GM03348 (cell line): ENCODE data around the gene PCK1.

Experiments used
- DNase-seq: peaks from one replicate; pipeline ENCODE4 v3.0.0; 2012; ENCODE audit warnings: low spot score

PCK1 gene

DNA sequence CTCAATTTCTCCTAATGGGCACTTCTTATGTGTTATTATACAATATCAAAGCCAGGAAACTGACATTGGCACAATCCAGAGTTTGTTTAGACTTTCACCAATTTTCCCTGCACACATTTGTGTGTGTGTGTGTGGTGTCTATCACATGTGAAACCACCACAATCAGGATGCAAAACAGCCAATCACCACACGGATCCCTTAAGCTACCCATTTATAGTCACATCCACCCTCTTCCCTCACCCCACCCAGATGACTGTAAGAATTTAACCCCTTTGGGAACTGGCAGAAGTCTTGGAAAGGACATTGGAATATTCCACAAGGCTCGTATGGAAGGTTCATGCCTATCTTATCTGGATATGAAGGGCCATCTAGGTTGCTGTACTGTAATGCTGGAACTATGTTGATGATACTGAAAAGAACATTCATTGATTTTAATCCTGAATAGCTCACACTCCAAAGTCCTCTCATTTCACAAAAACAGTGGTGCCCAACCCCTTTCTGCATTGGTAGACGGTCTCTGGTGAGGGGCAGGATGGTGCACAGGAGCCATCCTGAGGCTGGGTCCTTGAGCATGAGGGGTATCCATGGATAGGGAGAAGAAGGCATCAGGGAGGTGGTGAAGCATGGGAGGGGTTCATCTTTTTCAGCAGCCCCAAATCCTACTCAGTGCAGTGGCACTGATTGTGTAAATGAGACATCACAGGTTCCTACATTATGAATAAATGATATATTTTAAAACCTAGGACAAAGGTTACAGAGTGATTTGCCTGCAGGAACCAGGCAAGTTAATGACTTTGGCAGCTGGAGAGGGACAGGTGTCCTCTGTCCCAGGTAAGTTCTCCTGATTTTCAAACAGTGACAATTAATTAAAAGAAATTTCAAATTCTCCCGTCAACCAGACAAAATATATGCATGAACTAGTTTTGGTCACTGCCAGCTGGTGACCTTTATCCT, 23.9 kb upstream of the PCK1 start:
- no peak for DNase-seq

- no peak for DNase-seq
Observed at GRCh38 chr20:57537822-57538221, 23.1 kb upstream of the PCK1 start.

- DNase-seq = no peak
Observed at GRCh38 chr20:57539889-57540288, 21.0 kb upstream of the PCK1 start.

GRCh38 chr20:57540890-57541580, 19.9 kb upstream of the PCK1 start:
- DNase-seq = no peak

DNA sequence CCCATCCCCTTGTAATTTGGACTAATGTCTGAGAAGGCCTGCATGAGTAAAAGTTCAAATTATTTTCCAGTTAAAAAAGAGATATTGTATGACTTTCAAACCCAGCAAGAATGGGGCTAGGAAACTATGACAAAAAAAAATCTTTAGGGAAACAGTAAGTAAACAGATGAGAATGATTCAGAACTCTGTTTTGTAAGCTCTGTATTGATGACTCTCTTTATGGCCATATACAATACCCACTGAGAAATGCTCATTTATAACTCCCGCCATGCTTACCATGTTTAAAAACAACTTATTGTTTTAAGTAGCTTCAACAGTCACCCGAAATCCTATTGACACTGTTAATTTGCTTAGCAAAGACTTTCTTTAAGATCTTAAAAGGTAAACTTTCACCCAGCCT, 17.2 kb upstream of the PCK1 start:
- DNase-seq = no peak

DNA sequence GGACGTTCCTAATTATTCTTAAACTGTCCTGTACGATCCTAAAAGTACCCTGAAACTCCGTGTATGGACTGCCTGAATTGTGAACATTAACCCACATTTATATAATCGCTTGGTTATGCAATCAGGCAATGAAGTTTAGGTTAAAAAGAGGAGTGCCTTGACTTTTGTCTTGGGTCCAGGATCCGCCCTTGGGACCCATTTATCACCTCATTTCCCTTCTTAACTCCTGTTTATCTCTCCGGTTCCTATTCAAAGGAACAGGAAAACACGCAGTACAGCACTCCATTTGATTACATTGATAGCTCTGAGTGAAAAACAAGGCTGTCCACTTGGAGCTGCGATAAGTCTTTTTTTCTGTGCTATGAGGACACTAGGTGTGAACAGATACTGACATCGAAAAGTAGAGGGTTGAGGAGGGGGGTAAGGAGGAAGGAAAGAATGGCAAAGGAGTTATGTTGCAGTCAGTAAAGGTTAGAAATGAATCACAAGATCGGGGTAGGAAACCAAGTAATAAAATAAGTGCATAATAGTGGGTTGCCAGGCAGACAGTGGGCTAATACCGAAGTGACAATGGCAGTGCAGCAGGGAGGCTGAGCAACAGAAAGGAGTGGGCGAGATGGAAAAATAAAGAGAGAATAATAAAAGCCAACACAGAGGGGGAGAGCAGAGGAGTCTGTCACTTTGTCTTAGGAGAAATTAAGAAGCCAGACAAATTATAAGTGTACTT, 15.9 kb upstream of the PCK1 start:
- no peak for DNase-seq

DNA sequence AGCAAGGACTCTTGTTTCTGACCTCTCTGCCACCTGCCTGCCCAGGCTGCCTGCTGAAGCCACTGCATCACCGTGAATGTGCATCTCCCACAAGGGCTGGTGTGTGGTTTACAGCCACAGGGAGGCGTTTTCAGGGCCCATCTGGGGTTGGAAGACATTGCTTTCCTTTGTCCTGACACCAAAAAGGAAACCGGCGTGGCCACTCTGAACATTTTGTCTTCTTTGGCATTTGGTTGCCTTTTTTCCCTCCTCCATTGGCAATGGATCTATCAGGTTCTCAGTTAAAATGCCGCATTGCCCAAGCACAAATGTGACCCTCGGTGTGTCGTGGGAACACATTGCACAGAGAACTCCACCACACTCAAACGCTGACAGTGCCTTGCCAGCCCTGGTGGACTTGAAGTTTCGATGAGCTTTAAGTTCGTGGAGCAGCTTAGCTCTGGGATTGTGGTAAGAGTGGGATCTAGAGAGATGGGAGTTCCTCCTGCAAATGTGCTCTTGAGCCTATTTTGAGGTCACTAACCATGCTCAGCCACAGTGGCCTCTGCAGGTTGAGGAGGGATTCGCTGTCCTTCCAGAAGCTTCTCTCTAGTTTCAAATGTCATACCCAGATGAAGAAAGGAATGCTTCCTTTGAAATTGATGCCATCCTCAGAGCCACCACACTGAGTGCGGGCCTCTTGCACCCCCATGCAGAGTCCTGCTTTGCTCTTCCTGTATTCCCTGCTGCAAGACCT, 14.8 kb upstream of the PCK1 start:
- no peak for DNase-seq

DNA sequence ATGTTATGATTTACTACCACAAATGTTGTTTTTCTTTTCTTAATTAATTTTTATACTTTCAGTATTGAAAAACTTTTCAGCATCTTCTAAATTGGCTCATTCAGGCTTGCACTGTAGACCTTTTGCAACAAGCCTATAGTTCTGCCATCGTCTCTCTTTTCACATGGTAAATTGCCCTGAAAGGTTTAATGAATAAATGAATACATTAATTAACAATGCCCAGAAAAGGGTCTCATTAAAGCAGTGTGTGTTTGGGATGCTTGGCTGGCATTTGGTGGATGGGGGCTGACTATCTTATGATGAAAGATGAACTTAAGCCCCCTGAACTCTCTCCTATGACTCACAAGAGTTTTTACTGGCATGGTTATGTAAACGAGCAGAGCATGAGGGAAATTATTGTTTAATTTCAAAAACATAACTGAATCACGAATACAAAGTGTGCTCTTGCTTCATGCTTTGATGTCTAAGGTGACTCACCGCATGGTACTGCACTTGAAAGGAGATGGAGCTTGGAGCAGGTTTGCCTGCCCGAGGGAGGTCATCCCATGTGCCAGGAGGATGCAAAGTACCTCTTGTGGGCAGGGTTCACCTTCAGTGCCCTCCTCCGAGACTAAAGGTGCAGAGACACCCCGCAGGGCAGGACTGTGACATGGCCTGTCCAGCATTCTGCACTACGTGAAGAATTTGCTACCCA, 13.8 kb upstream of the PCK1 start:
- no peak for DNase-seq

- DNase-seq = no peak
Observed at GRCh38 chr20:57548177-57549058, 12.5 kb upstream of the PCK1 start.

- no peak for DNase-seq
Observed at GRCh38 chr20:57552471-57552870, 8.4 kb upstream of the PCK1 start.

DNA sequence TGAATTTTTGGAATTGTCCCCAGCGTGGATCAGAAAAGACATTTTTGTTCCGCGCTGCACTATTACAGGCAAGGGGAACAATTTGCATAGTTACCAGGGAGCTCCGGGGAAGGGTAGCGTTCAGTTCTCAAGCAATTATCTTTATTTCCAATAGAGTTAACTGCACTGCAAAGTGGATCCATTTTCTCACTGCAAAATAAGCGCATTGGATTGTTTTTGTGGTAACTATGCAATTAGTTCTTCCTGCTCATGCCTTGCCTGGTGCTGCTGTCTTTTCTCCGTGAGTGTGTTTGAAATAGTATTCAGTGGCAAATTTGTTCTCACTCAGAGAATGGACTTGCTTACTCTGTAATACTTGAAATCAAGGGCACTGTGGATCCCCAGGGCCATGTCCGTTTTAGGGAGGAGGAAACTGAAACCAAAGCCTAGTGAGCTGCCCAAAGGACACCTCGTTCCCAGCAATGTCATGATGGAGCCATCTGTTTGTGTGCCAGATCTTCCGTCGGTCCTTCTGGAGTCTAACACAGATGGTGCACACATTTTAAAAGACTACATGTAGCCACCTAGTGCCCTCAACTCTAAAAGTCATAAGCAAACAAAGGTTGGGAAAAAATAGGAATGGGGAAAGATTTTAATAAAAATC, 7.4 kb upstream of the PCK1 start:
- DNase-seq = no peak

GRCh38 chr20:57555457-57556184, 5.3 kb upstream of the PCK1 start:
- no peak for DNase-seq

- DNase-seq = no peak
Observed at GRCh38 chr20:57556980-57557274, 4.0 kb upstream of the PCK1 start.

- DNase-seq = no peak
Observed at GRCh38 chr20:57557926-57558613, 2.8 kb upstream of the PCK1 start.

DNA sequence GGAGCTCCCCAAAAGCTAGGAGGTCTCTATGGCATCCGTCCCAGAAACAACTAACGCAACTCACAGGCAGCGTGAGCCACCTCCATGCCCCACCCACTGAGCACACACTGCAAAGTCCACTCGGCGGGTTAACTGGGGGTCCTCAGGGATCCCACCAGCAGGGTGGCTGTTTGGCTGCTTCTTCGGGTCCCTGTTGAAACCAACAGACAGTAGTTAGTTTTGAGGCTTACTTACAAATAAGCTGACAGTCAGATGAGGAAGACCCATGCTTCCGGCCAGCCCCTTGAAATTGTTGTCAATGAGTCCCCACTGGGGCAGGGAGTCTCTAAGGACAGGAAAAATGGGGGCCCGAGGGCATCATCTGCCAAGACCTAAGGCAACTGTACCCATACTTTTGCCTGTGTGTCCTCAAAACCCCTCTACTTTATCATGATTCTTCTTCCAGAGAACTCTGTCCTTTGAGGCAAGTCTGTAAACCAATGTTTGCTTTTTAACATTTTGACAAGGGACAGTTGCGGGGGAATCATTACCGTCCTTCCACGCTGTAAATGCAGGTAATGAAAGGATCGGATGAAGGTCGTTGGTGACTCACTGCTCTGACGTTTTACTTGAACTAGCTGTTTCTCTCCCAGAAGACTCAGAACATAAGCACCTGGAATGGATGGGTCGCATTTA, 2.2 kb upstream of the PCK1 start:
- no peak for DNase-seq

DNA sequence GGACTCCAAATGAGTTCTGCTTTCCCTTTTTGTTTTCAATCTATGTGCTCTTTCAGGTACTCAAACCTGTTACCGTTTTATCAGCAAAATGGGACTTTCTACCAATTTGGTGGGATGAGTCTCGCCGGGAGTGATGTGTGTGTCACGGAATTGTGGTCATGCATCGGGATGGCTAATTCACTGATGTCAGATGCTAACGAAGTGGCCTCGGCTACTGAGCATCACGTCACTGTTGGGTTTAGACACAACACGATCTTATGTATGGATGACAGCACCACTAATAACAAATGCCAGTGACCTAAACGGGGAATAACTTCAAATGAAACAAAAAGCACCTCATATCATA, 1.6 kb upstream of the PCK1 start:
- no peak for DNase-seq

- DNase-seq = no peak
Observed at GRCh38 chr20:57559658-57560553, 1.0 kb upstream of the PCK1 start.
